ENCODE measurements around the gene SLC35D3. TPM values are rescaled to one million over a fixed set of nuclear protein-coding genes. Genes with fewer than 3 reads are reported as not detected.
"Not testable (repeated sequence)": the region's sequence is repeated elsewhere in the genome, so short reads cannot be mapped to it uniquely, and the experiment has no call there.

Gene SLC35D3
- total and polyA plus RNA-seq, 3 donors from 2014 or later = not detected

GRCh38 chr6:136947037-136947436 lies 24.9 kb downstream of the SLC35D3 start:
- no peaks in the 10 kb centered on the region for H3K9me3 ChIP-seq
- H3K27me3 ChIP-seq = no peaks in the 10 kb centered on the region
- WGBS, 2 donors = 56 to 61% methylated on average over 9 of the region's 9 CpGs
- H3K27ac ChIP-seq = no peak overlapping the region
- H3K4me1 ChIP-seq = no peaks in the 10 kb centered on the region
- intact Hi-C loops (cut with DNase I; ENCODE audit: low total_unique reads) = no loop called here
- DNase-seq = no peak
- H3K36me3 ChIP-seq (ENCODE audit: low read depth, missing control alignments) = no peaks in the 10 kb centered on the region
- H3K4me3 ChIP-seq = no peak overlapping the region
- no peak for TF ChIP-seq POLR2A (IDR thresholded peaks at IDR 0.05)
- TF ChIP-seq, protein P1, sequence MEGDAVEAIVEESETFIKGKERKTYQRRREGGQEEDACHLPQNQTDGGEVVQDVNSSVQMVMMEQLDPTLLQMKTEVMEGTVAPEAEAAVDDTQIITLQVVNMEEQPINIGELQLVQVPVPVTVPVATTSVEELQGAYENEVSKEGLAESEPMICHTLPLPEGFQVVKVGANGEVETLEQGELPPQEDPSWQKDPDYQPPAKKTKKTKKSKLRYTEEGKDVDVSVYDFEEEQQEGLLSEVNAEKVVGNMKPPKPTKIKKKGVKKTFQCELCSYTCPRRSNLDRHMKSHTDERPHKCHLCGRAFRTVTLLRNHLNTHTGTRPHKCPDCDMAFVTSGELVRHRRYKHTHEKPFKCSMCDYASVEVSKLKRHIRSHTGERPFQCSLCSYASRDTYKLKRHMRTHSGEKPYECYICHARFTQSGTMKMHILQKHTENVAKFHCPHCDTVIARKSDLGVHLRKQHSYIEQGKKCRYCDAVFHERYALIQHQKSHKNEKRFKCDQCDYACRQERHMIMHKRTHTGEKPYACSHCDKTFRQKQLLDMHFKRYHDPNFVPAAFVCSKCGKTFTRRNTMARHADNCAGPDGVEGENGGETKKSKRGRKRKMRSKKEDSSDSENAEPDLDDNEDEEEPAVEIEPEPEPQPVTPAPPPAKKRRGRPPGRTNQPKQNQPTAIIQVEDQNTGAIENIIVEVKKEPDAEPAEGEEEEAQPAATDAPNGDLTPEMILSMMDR (IDR thresholded peaks at IDR 0.05) = no peak

DNA sequence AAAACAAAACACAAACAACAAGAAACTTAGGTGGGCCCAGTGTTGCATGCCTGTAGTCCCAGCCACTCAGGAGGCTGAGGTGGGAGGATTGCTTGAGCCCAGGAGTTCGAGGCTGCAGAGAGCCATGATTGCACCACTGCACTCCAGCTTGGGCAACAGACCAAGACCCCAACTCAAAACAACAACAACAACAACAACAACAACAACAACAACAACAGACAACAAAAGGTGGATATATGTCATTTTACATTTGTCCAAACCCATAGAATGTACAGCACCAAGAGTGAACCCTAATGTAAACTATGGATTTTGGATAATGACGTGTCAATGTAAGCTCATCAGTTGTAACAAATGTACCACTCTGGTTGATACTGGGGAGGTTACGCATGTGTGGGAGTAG lies 27.9 kb downstream of the SLC35D3 start:
- H3K27me3 ChIP-seq; intact Hi-C loops (cut with DNase I; ENCODE audit: low total_unique reads); H3K36me3 ChIP-seq (ENCODE audit: low read depth, missing control alignments); H3K9me3 ChIP-seq; H3K27ac ChIP-seq; DNase-seq; H3K4me3 ChIP-seq; H3K4me1 ChIP-seq: not testable (repeated sequence)
- 84 to 89% methylated on average over 3 of the region's 3 CpGs for WGBS, 2 donors

DNA sequence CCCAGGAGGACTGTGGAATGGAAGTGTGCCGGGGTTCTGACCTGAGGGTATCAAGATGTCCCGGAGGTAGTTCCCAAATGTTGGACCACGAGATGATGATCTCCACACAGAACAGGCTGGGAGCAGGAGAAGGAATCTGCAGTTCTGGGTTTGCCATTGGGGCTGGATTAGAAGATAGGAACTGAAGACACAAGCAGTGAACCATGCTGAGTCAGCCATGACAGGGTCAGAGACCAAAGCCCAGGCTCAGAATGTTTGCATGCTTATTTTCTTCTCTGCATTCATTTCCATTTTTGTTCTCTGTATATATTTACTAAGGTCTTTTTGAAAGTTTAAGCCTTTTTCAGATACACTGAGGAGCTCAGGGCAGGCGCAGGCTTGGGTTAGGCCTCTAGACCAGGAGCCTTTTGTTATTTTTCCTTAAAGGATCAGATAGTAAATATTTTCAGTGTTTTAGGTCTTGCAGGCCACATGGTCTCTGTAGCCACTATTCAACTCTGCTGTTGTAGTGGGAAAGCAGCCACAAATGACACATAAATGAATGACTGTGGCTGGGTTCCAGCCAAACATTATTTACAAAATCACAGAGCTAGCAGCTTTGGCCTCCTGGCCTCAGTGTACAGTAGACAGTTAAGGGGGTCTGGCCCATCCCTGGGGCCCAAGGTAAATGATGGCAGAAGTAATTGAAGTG lies 28.5 kb downstream of the SLC35D3 start:
- Histone ChIP-seq H3K27me3 (no peaks in the 10 kb centered on the region), H3K9me3 (no peaks in the 10 kb centered on the region), H3K36me3 (ENCODE audit: low read depth, missing control alignments) (no peaks in the 10 kb centered on the region), H3K4me1 (no peaks in the 10 kb centered on the region), H3K4me3 (no peak overlapping the region), H3K27ac (no peak overlapping the region)
- WGBS, 2 donors = 68 to 72% methylated on average over 4 of the region's 4 CpGs
- TF ChIP-seq, protein P1 (IDR thresholded peaks at IDR 0.05) = no peak
- TF ChIP-seq POLR2A (IDR thresholded peaks at IDR 0.05) = no peak
- intact Hi-C loops (cut with DNase I; ENCODE audit: low total_unique reads) = no loop called here
- DNase-seq = no peak

- intact Hi-C loops (cut with DNase I; ENCODE audit: low total_unique reads) = no loop called here
- 55 to 71% methylated on average over 7 of the region's 7 CpGs for WGBS, 2 donors
- DNase-seq = no peak
- Histone ChIP-seq H3K4me3 (no peak overlapping the region), H3K9me3 (no peaks in the 10 kb centered on the region), H3K27me3 (no peaks in the 10 kb centered on the region), H3K36me3 (ENCODE audit: low read depth, missing control alignments) (no peaks in the 10 kb centered on the region), H3K4me1 (no peaks in the 10 kb centered on the region), H3K27ac (no peak overlapping the region)
- TF ChIP-seq, protein P1 (IDR thresholded peaks at IDR 0.05) = no peak
- TF ChIP-seq POLR2A (IDR thresholded peaks at IDR 0.05) = no peak
These were observed 30.7 kb downstream of the SLC35D3 start for GRCh38 chr6:136952714-136953260.

GRCh38 chr6:136955123-136955522 lies 33.0 kb downstream of the SLC35D3 start:
- H3K4me3 ChIP-seq = no peak overlapping the region
- 84 to 87% methylated on average over 3 of the region's 3 CpGs for WGBS, 2 donors
- H3K4me1 ChIP-seq = no peaks in the 10 kb centered on the region
- H3K9me3 ChIP-seq = no peaks in the 10 kb centered on the region
- no peaks in the 10 kb centered on the region for H3K36me3 ChIP-seq (ENCODE audit: low read depth, missing control alignments)
- H3K27ac ChIP-seq = no peak overlapping the region
- intact Hi-C loops (cut with DNase I; ENCODE audit: low total_unique reads) = no loop called here
- DNase-seq = no peak
- no peak for TF ChIP-seq POLR2A (IDR thresholded peaks at IDR 0.05)
- TF ChIP-seq, protein P1 (IDR thresholded peaks at IDR 0.05) = no peak
- H3K27me3 ChIP-seq = no peaks in the 10 kb centered on the region
